Inflammatory macrophage treated with lipopolysaccharide for 1 hour (primary cell): ENCODE measurements around the gene PCDHGA9.
A peak's percentile ranks its signal among the peaks of the same experiment; 100 is the strongest.
"Not testable (repeated sequence)": the region's sequence is repeated elsewhere in the genome, so short reads cannot be mapped to it uniquely, and the experiment has no call there.

Experiments used
- DNase-seq, 2 donors: peaks; one replicate each; pipeline ENCODE4 v3.0.0-alpha.2; 2020 to 2022

PCDHGA9 gene

DNA sequence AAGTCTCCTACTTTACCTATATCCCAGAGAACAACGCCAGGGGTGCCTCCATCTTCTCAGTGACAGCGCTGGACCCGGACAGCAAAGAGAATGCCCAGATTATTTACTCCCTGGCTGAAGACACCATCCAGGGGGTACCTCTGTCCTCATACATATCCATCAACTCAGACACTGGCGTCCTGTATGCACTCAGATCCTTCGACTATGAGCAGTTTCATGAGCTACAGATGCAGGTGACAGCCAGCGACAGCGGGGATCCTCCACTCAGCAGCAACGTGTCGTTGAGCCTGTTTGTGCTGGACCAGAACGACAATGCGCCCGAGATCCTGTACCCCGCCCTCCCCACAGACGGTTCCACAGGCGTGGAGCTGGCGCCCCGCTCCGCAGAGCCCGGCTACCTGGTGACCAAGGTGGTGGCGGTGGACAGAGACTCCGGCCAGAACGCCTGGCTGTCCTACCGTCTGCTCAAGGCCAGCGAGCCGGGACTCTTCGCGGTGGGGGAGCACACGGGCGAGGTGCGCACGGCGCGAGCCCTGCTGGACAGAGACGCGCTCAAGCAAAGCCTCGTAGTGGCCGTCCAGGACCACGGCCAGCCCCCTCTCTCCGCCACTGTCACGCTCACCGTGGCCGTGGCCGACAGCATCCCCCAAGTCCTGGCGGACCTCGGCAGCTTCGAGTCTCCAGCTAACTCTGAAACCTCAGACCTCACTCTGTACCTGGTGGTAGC, 12.1 kb downstream of the PCDHGA9 start:
- DNase-seq, result not testable (repeated sequence)

DNA sequence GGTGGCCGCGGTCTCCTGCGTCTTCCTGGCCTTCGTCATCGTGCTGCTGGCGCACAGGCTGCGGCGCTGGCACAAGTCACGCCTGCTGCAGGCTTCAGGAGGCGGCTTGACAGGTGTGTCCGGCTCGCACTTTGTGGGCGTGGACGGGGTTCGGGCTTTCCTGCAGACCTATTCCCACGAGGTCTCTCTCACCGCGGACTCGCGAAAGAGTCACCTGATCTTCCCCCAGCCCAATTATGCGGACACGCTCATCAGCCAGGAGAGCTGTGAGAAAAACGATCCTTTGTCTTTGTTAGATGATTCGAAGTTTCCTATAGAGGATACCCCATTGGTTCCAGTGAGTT, 12.7 kb downstream of the PCDHGA9 start:
- not testable (repeated sequence) for DNase-seq

GRCh38 chr5:141417494-141418172, 15.1 kb downstream of the PCDHGA9 start, which contains the start of gene PCDHGB7:
TSS of gene PCDHGB7 (plus strand) at chr5:141417677. CDS start at chr5:141417860, 183 bp downstream.
- DNase-seq, result peak; percentile 72 to 82

DNA sequence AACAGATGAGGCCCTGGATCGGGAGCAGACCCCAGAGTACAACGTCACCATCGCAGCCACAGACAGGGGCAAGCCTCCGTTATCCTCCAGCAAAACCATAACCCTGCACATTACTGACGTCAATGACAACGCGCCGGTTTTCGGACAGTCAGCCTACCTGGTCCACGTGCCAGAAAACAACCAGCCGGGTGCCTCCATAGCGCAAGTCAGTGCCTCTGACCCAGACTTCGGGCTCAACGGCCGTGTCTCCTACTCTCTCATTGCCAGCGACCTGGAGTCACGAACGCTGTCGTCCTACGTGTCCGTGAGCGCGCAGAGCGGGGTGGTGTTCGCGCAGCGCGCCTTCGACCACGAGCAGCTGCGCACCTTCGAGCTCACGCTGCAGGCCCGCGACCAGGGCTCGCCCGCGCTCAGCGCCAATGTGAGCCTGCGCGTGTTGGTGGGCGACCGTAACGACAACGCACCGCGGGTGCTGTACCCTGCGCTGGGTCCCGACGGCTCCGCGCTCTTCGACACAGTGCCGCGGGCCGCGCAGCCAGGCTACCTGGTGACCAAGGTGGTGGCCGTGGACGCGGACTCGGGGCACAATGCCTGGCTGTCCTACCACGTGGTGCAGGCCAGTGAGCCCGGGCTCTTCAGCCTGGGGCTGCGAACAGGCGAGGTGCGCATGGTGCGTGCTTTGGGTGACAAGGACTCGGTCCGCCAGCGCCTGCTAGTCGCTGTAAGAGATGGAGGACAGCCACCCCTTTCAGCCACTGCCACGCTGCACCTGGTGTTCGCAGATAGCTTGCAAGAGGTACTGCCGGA, 16.7 kb downstream of the PCDHGA9 start:
- no peak for DNase-seq

DNA sequence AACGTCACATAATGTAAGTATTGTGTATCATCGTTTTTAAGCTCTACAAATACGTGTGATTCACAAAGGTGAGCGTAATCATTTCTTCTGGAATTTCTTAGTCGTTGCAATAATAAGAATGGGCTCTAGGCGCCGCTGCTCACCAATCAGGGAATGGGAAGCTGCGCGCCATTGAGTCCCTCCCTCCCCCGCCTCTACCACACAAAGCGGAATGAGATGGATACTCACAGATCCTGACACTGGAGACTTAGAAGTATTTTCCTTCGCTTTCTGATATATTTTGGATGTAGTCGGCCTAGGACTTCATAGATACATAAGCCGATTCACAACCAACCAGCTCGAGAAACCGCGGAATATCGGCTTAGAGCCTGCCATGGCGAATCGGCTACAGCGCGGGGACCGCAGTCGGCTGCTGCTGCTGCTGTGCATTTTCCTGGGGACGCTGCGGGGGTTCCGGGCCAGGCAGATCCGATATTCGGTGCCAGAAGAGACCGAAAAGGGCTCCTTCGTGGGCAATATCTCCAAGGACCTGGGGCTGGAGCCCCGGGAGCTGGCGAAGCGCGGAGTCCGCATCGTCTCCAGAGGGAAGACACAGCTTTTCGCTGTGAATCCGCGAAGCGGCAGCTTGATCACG, 18.4 kb downstream of the PCDHGA9 start, which contains the start of gene PCDHGA11:
TSS of gene PCDHGA11 (plus strand) at position 197 of the 634 bp plus-strand sequence. CDS start at position 374, 177 bp downstream.
- peak; percentile 65 to 92 for DNase-seq

- DNase-seq, result no peak
Observed at GRCh38 chr5:141421489-141421855, 18.9 kb downstream of the PCDHGA9 start.

DNA sequence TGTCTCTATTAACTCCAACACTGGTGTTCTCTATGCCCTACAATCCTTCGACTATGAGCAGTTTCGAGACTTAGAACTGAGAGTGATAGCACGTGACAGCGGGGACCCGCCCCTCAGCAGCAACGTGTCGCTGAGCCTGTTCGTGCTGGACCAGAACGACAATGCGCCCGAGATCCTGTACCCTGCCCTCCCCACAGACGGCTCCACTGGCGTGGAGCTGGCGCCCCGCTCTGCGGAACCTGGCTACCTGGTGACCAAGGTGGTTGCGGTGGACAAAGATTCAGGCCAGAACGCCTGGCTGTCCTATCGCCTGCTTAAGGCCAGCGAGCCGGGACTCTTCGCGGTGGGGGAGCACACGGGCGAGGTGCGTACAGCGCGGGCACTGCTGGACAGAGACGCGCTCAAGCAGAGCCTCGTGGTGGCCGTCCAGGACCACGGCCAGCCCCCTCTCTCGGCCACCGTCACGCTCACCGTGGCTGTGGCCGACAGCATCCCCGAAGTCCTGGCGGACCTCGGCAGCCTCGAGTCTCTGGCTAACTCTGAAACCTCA, 20.2 kb downstream of the PCDHGA9 start:
- no peak for DNase-seq

DNA sequence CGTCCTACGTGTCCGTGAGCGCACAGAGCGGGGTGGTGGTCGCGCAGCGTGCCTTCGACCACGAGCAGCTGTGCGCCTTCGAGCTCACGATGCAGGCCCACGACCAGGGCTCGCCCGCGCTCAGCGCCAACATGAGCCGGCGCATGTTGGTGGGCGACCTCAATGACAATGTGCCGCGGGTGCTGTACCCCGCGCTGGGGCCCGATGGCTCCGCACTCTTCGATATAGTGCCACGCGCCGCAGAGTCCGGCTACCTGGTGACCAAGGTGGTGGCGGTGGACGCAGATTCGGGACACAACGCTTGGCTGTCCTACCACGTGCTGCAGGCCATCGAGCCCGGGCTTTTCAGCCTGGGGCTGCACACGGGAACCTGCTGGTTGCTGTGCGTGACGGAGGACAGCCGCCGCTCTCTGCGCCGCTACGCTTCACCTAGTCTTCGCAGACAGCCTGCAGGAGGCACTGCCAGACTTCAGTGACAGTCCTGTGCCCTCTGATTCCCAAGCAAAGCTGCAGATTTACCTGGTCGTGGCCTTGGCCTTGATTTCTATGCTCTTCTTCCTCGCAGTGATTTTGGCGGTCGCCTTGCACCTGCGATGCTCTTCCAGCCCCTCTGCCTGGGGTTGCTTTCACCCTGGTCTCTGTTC, 25.3 kb downstream of the PCDHGA9 start:
- DNase-seq, result no peak

DNA sequence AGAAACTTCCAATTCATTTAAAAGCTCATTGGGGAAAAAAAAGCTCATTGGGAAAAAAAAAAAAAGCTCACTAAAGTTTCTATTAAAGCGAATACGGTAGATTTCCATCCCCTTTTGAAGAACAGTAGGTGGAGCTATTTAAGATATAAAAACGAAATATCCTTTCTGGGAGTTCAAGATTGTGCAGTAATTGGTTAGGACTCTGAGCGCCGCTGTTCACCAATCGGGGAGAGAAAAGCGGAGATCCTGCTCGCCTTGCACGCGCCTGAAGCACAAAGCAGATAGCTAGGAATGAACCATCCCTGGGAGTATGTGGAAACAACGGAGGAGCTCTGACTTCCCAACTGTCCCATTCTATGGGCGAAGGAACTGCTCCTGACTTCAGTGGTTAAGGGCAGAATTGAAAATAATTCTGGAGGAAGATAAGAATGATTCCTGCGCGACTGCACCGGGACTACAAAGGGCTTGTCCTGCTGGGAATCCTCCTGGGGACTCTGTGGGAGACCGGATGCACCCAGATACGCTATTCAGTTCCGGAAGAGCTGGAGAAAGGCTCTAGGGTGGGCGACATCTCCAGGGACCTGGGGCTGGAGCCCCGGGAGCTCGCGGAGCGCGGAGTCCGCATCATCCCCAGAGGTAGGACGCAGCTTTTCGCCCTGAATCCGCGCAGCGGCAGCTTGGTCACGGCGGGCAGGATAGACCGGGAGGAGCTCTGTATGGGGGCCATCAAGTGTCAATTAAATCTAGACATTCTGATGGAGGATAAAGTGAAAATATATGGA, 27.9 kb downstream of the PCDHGA9 start, which contains the start of gene PCDHGA12:
TSS of gene PCDHGA12 (plus strand) at position 176 of the 782 bp plus-strand sequence. CDS start at position 429, 253 bp downstream.
- DNase-seq, result peak; percentile 73 to 82

DNA sequence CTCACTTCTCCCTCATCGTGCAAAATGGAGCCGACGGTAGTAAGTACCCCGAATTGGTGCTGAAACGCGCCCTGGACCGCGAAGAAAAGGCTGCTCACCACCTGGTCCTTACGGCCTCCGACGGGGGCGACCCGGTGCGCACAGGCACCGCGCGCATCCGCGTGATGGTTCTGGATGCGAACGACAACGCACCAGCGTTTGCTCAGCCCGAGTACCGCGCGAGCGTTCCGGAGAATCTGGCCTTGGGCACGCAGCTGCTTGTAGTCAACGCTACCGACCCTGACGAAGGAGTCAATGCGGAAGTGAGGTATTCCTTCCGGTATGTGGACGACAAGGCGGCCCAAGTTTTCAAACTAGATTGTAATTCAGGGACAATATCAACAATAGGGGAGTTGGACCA, 28.7 kb downstream of the PCDHGA9 start:
- DNase-seq, result peak in 1 of 2 donors; percentile 16

- DNase-seq, result not testable (repeated sequence)
Observed at GRCh38 chr5:141432308-141432707, 29.7 kb downstream of the PCDHGA9 start.

- not testable (repeated sequence) for DNase-seq
Observed at GRCh38 chr5:141432726-141433125, 30.1 kb downstream of the PCDHGA9 start.

- no peak for DNase-seq
Observed at GRCh38 chr5:141434006-141434405, 31.4 kb downstream of the PCDHGA9 start.

- DNase-seq, result no peak
Observed at GRCh38 chr5:141437221-141437620, 34.6 kb downstream of the PCDHGA9 start.

- DNase-seq, result no peak
Observed at GRCh38 chr5:141439411-141440141, 37.0 kb downstream of the PCDHGA9 start.

DNA sequence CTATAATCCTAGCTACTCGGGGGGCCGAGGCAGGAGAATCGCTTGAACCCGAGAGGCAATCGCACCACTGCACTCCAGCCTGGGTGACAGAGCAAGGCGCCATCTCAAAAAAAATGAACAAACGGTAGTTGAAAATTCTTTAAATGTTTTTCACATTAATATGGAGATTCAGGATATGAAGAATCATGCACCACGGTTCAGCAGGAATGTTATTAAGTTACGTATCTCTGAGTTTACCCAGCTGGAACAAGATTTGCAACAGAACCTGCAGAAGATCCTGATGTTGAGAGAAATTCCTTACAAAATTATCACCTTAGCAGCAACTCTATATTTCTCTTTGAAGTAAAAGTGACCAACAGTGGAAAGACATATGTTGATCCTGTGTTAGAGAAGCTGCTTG, 37.8 kb downstream of the PCDHGA9 start:
- DNase-seq, result no peak

- DNase-seq, result no peak
Observed at GRCh38 chr5:141441571-141442170, 39.1 kb downstream of the PCDHGA9 start.
